Astrocyte (in vitro differentiated cells and primary cell): ENCODE data around the gene CFAP74. TPM values are rescaled to one million over a fixed set of nuclear protein-coding genes. Genes with fewer than 3 reads are reported as not detected.

ENCODE experiments used
- DNase-seq: peaks from one replicate; pipeline ENCODE4 v3.0.0-alpha.2; 2010; ENCODE audit warnings: low read depth
- FAIRE-seq: peaks from 2 replicates; lab custom pipeline; 2011; peaks lifted over from hg19 to GRCh38; lab: Jason Lieb, UNC
- H2AFZ ChIP-seq: 2 replicates; pipeline ENCODE4 v1.6.0; 2012; ENCODE audit warnings: low read depth, low read length, inconsistent platforms
- H3K27ac ChIP-seq: 2 replicates; pipeline ENCODE4 v1.5.1; 2011; ENCODE audit warnings: low read depth, low read length, inconsistent platforms
- H3K27me3 ChIP-seq: 2 replicates; pipeline ENCODE4 v1.6.0; 2011; ENCODE audit warnings: low read length, inconsistent platforms; ENCODE audit not compliant: insufficient read depth
- H3K36me3 ChIP-seq: 2 replicates; pipeline ENCODE4 v1.5.1; 2011; ENCODE audit warnings: low read length, inconsistent platforms; ENCODE audit not compliant: insufficient read depth
- H3K4me1 ChIP-seq: 2 replicates; pipeline ENCODE4 v1.5.1; 2011; ENCODE audit warnings: low read length, inconsistent platforms; ENCODE audit not compliant: insufficient read depth
- H3K4me2 ChIP-seq: 2 replicates; pipeline ENCODE4 v1.6.0; 2012; ENCODE audit warnings: low read length, inconsistent platforms
- H3K4me3 ChIP-seq: 2 replicates; pipeline ENCODE4 v1.5.1; 2011; ENCODE audit warnings: low read depth, mild to moderate bottlenecking, low read length, inconsistent platforms; ENCODE audit not compliant: insufficient read depth
- H3K79me2 ChIP-seq: 2 replicates; pipeline ENCODE4 v1.6.0; 2012; ENCODE audit warnings: mild to moderate bottlenecking, low read length, inconsistent platforms; ENCODE audit not compliant: insufficient read depth
- H3K9ac ChIP-seq: 2 replicates; pipeline ENCODE4 v1.6.0; 2012; ENCODE audit warnings: mild to moderate bottlenecking, low read length, inconsistent platforms
- H3K9me3 ChIP-seq: 2 replicates; pipeline ENCODE4 v1.5.1; 2012; ENCODE audit warnings: low read depth, mild to moderate bottlenecking, low read length, inconsistent platforms; ENCODE audit not compliant: insufficient read depth
- H4K20me1 ChIP-seq: 2 replicates; pipeline ENCODE4 v1.6.0; 2012; ENCODE audit warnings: low read length, inconsistent platforms; ENCODE audit not compliant: insufficient read depth
- H3K27ac Mint-ChIP-seq: one replicate; pipeline ENCODE4 v1.8.0; 2021; ENCODE audit warnings: mild to moderate bottlenecking, mixed read lengths; ENCODE audit not compliant: unreplicated experiment
- H3K27me3 Mint-ChIP-seq: one replicate; pipeline ENCODE4 v1.8.0; 2021; ENCODE audit warnings: low read depth, mixed read lengths; ENCODE audit not compliant: unreplicated experiment
- H3K36me3 Mint-ChIP-seq: one replicate; pipeline ENCODE4 v1.8.0; 2021; ENCODE audit warnings: low read depth, mixed read lengths; ENCODE audit not compliant: unreplicated experiment
- H3K4me1 Mint-ChIP-seq: one replicate; pipeline ENCODE4 v1.8.0; 2021; ENCODE audit warnings: low read depth, mixed read lengths; ENCODE audit not compliant: unreplicated experiment
- H3K4me3 Mint-ChIP-seq: one replicate; pipeline ENCODE4 v1.8.0; 2021; ENCODE audit warnings: mild to moderate bottlenecking, moderate library complexity, mixed read lengths; ENCODE audit not compliant: unreplicated experiment
- H3K9me3 Mint-ChIP-seq: one replicate; pipeline ENCODE4 v1.8.0; 2021; ENCODE audit warnings: mild to moderate bottlenecking, mixed read lengths; ENCODE audit not compliant: unreplicated experiment
- CTCF ChIP-seq: IDR thresholded peaks from 2 replicates; pipeline ENCODE4 v1.5.1; 2011; ENCODE audit warnings: low read depth, mild to moderate bottlenecking, inconsistent platforms, low read length, moderate library complexity; ENCODE audit not compliant: insufficient read depth
- EZH2 ChIP-seq: IDR thresholded peaks from 2 replicates; pipeline ENCODE4 v1.6.1; 2012; ENCODE audit warnings: mild to moderate bottlenecking, low read length, inconsistent platforms; ENCODE audit not compliant: insufficient read depth
- total RNA-seq: library from RNA; stranded (reverse); gene quantifications from 2 replicates; pipeline ENCODE4 v1.2.1, GENCODE V29; 2021

Gene CFAP74
- total RNA-seq, 1 donor from 2014 or later: not detected

- no peak for FAIRE-seq
- H3K9me3 Mint-ChIP-seq: no peaks in the 10 kb centered on the region
- H3K27ac Mint-ChIP-seq: peak overlapping the region; percentile 42
- H3K36me3 Mint-ChIP-seq: peaks cover 21% of the 10 kb centered on the region
- peaks cover 7% of the 10 kb centered on the region for H3K36me3 ChIP-seq
- H3K27ac ChIP-seq: no peak overlapping the region
- peak overlapping the region; percentile 5 for H3K4me2 ChIP-seq
- H4K20me1 ChIP-seq: peaks cover 96% of the 10 kb centered on the region
- H3K4me3 Mint-ChIP-seq: peak overlapping the region; percentile 61
- no peak overlapping the region for H3K9ac ChIP-seq
- no peaks in the 10 kb centered on the region for H3K27me3 ChIP-seq
- H3K4me1 Mint-ChIP-seq: peaks cover 62% of the 10 kb centered on the region
- H3K9me3 ChIP-seq: no peaks in the 10 kb centered on the region
- no peak overlapping the region for H3K4me3 ChIP-seq
- peaks cover 36% of the 10 kb centered on the region for H3K4me1 ChIP-seq
- H2AFZ ChIP-seq: no peak overlapping the region
- DNase-seq: no peak
- TF ChIP-seq CTCF (no peak), EZH2 (no peak)
- no peaks in the 10 kb centered on the region for H3K27me3 Mint-ChIP-seq
- peaks cover 100% of the 10 kb centered on the region for H3K79me2 ChIP-seq
Observed at GRCh38 chr1:1880617-1881312, 122.8 kb downstream of the CFAP74 start.

DNA sequence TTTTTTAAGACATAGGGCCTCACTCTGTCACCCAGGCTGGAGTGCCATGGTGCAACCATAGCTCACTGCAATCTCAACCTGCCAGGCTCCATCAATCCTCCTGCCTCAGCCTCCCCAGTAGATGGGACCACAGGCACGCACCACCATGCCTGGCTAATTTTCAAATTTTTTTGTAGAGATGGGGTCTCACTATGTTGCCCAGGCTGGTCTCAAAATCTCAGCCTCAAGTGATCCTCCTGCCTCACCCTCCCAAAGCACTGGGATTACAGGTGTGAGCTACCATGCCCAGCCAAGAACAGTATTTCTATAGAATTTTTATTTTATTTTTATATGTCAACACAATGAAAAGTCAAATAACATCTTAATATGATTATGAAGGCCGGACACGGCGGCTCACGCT, 123.6 kb downstream of the CFAP74 start:
- Histone ChIP-seq H2AFZ (no peak overlapping the region), H4K20me1 (peaks cover 96% of the 10 kb centered on the region), H3K9ac (no peak overlapping the region), H3K4me2 (no peak overlapping the region), H3K27me3 (no peaks in the 10 kb centered on the region), H3K9me3 (no peaks in the 10 kb centered on the region), H3K36me3 (peaks cover 10% of the 10 kb centered on the region), H3K4me1 (peaks cover 38% of the 10 kb centered on the region), H3K4me3 (no peak overlapping the region), H3K27ac (no peak overlapping the region), H3K79me2 (peaks cover 100% of the 10 kb centered on the region)
- DNase-seq (no peak), FAIRE-seq (no peak)
- H3K9me3 Mint-ChIP-seq: no peaks in the 10 kb centered on the region
- H3K27ac Mint-ChIP-seq: no peak overlapping the region
- peaks cover 28% of the 10 kb centered on the region for H3K36me3 Mint-ChIP-seq
- peaks cover 67% of the 10 kb centered on the region for H3K4me1 Mint-ChIP-seq
- no peaks in the 10 kb centered on the region for H3K27me3 Mint-ChIP-seq
- no peak overlapping the region for H3K4me3 Mint-ChIP-seq
- TF ChIP-seq EZH2 (no peak), CTCF (no peak)

DNA sequence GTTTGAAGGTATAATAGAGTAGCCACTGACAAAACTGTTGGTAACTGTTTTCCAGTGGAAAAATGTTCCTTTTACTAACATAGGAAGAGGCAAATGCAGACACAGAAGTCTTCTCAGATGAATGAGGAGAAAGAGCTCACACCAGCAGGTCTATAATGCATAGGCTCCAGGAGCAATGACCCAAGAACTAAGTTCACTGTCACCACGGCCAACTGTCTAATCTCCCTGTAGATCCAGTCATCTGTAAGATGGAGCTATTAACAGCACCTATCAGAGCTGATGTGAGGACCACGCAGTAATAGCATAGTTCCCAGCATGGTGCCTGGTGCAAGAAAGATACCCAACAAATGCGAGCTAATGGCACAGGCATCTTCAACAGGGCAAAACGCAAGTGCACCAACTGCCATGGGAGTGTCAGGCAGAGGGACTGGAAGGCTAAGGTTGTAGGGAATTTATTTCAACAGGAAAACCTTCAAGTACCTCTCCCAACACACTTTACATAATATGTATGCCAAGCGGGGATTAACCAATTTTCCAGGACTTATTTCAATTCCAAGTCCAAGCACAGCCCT, 125.6 kb downstream of the CFAP74 start:
- Histone ChIP-seq H2AFZ (no peak overlapping the region), H3K9ac (no peak overlapping the region), H3K9me3 (no peaks in the 10 kb centered on the region), H3K4me1 (peaks cover 34% of the 10 kb centered on the region), H3K27ac (no peak overlapping the region), H3K4me3 (no peak overlapping the region), H3K27me3 (no peaks in the 10 kb centered on the region), H4K20me1 (peaks cover 97% of the 10 kb centered on the region), H3K4me2 (no peak overlapping the region), H3K36me3 (peaks cover 16% of the 10 kb centered on the region), H3K79me2 (peaks cover 100% of the 10 kb centered on the region)
- no peak for TF ChIP-seq CTCF
- no peak for TF ChIP-seq EZH2
- DNase-seq (no peak), FAIRE-seq (no peak)
- H3K27me3 Mint-ChIP-seq: no peaks in the 10 kb centered on the region
- peaks cover 34% of the 10 kb centered on the region for H3K36me3 Mint-ChIP-seq
- no peaks in the 10 kb centered on the region for H3K9me3 Mint-ChIP-seq
- peak overlapping the region; percentile 7 for H3K4me3 Mint-ChIP-seq
- H3K27ac Mint-ChIP-seq: peak overlapping the region; percentile 49
- peaks cover 61% of the 10 kb centered on the region for H3K4me1 Mint-ChIP-seq
